ENCODE data around the gene FAM156B.
"Not testable (repeated sequence)": the region's sequence is repeated elsewhere in the genome, so short reads cannot be mapped to it uniquely, and the experiment has no call there.

Gene FAM156B

DNA sequence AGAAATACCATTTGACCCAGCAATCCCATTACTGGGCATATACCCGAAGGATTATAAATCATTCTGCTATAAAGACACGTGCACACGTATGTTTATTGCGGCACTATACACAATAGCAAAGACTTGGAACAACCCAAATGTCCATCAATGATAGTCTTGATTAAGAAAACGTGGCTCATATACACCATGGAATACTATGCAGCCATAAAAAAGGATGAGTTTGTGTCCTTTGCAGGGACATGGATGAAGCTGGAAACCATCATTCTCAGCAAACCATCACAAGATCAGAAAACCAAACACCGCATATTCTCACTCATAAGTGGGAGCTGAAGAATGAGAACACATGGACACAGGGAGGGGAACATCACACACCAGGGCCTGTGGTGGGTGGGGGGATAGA lies 33.1 kb downstream of the FAM156B start:
- not testable (repeated sequence) for DNase-seq

DNA sequence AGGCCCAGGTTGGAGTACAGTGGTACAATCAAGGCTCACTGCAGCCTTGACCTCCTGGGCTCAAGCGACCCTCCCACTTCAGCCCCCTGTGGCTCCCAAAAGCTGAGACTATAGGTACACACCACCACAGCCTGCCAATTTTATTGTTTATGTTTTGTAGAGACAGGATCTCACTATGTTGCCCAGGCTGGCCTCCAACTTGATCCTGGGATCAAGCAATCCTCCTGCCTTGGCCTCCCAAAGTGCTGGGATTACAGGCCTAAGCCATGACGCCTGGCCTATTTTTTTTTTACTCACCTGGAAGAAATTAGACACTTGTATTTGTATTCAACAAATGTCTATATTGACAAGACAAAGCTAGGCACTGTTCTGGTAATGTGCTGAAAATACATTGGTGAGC lies 36.1 kb downstream of the FAM156B start:
- no peak for DNase-seq

GRCh38 chrX:52933976-52934703 lies 37.0 kb downstream of the FAM156B start:
- no peak for DNase-seq

GRCh38 chrX:52934704-52935469 lies 37.8 kb downstream of the FAM156B start:
- peak; percentile 92 for DNase-seq

- not testable (repeated sequence) for DNase-seq
These were observed 38.3 kb downstream of the FAM156B start for GRCh38 chrX:52935470-52935784.

DNA sequence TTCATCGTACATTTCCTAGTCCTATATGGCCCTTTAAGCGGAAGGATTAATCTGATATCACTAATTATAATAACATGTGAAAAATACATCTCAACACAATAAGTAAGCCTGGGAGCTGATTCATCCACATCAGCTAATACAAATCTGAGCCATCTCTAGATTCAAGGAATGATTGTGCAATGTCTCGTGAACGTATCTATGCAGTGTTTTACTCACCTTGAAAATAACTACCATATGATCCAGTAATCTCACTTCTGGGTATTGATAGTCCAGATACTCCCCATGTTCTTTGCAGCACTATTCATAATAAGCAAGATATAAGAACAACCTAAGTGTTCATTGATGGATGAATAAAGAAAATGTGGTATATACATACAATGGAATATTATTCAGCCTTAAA lies 43.6 kb downstream of the FAM156B start:
- not testable (repeated sequence) for DNase-seq

- DNase-seq: not testable (repeated sequence)
These were observed 44.6 kb downstream of the FAM156B start for GRCh38 chrX:52941728-52942127.

DNA sequence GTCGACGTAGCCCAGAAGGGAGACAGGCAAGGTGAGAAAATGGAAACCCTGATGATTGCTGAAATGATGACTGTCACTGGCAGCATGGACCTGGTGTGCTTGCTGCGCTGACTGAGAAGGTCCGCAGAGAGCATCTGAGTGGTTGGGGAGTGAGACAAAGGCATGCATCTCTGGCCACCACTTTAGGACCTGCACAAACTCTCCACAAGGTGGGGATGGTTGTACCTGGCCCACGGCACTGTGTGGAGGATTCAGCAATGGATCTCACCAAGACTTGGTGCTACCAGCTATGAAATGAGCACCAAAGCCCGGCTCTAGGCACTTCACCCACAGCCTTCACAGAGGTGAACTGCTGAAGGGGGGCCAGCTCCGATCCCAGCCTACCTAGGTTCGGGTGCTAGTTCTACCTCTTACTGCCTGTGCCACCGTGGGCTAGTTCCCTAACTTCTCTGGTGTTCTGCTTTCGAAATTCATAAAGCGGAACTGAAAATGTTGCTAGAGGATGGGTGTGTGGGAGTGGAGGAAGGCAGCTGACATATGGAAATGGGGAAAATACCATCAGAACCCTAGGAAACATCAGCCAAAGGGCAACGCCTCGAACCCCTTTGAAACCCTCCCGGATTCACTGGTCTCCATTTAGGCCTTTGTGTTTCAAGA lies 48.8 kb downstream of the FAM156B start:
- not testable (repeated sequence) for DNase-seq

DNA sequence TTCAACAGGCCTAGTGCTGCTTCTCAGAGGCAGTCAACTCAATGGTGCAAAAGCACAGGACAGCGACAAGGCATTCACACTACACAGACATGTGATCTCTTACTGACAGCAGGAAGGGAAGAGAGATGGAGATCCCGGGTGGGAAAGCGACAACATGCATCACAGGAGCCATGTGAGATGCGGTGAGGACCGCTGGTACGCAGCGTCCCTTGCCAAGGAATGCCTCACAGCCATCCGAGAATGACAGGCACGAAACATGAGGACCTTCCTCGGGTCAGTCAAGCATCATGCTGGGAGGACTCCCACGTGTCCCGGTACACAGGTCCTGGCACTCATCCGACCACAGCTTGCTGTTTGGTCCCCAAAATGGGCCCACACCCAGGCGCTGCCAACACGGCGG lies 50.4 kb downstream of the FAM156B start:
- not testable (repeated sequence) for DNase-seq

GRCh38 chrX:52948265-52948664 lies 51.1 kb downstream of the FAM156B start:
- not testable (repeated sequence) for DNase-seq

- not testable (repeated sequence) for DNase-seq
These were observed 52.2 kb downstream of the FAM156B start for GRCh38 chrX:52949325-52949724.

DNA sequence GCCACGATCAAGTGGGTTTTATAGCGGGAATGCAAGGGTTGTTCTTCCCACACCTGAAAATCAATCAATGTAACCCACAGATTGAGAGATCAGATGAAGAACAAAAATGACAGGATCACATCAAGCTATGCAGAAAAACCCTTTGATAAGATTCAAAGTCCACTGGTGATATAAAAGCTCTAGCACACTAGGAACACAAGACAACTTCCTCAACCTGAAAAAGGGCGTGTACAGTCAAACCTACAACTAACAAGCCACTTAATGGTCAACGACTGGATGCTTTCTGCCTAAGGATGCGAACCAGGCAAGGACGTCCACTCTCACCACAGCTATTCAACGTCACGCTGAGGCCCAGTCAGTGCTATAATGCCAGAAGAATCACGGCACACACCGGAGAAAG lies 52.8 kb downstream of the FAM156B start:
- DNase-seq: not testable (repeated sequence)

Data from NCI-H1092 (cell line).